Measurements from ENCODE around the gene PLD3. TPM values are rescaled to one million over a fixed set of nuclear protein-coding genes. Genes with fewer than 3 reads are reported as not detected.

The PLD3 gene
- total and polyA plus RNA-seq, 2 experiments from 2014 or later: 181 to 490 TPM

DNA sequence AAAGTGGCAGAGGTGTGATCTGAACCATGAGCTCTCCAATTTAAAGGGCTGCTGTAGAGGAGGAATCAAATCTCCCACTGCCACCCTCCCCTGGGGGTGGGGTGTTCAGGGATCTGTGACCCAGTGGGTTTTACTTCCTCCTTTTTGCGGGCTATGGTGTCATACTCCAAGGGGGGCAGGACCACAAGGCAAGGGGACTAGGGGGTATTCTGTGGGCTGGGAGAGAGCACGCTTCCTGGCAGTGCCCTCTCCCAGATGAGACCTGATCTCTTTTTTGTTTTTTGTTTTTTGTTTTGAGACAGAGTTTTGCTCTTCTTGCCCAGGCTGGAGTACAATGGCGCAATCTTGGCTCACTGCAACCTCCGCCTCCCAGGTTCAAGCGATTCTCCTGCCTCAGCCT, 10.3 kb downstream of the PLD3 start:
- H3K9me3 Mint-ChIP-seq: no peaks in the 10 kb centered on the region
- H2AFZ ChIP-seq: no peak overlapping the region

More for the DNA sequence above, 10.3 kb downstream of the PLD3 start:
- H3K4me1 Mint-ChIP-seq: peaks cover 22% of the 10 kb centered on the region
- Histone ChIP-seq H3K4me3 (no peak overlapping the region), H3K9me2 (ENCODE audit: insufficient read depth) (no peaks in the 10 kb centered on the region), H3K79me2 (replicated peaks; ENCODE audit: insufficient read depth) (no peaks in the 10 kb centered on the region), H3K27ac (ENCODE audit: low read depth) (no peak overlapping the region), H3K4me2 (no peak overlapping the region), H3F3A (replicated peaks; ENCODE audit: low read depth) (no peaks in the 10 kb centered on the region), H3K4me1 (ENCODE audit: insufficient read depth) (no peaks in the 10 kb centered on the region), H4K20me1 (replicated peaks; ENCODE audit: insufficient read depth) (no peaks in the 10 kb centered on the region; the same call in 1 of the 2 replicates), H3K27me3 (ENCODE audit: insufficient read depth) (no peaks in the 10 kb centered on the region), H3K36me3 (ENCODE audit: insufficient read depth) (no peaks in the 10 kb centered on the region)
- H3K36me3 Mint-ChIP-seq (ENCODE audit: low read depth): no peaks in the 10 kb centered on the region
- TF ChIP-seq JUNB (IDR thresholded peaks at IDR 0.05; ENCODE audit: unreplicated experiment): no peak
- no peak for TF ChIP-seq ZNF462 (CRISPR knock-in tag; IDR thresholded peaks at IDR 0.05)
- no peak for TF ChIP-seq POLR2AphosphoS5 (IDR thresholded peaks at IDR 0.05; ENCODE audit: low read depth)
- TF ChIP-seq ZNF114 (CRISPR knock-in tag; IDR thresholded peaks at IDR 0.05): no peak
- TF ChIP-seq, protein P1, sequence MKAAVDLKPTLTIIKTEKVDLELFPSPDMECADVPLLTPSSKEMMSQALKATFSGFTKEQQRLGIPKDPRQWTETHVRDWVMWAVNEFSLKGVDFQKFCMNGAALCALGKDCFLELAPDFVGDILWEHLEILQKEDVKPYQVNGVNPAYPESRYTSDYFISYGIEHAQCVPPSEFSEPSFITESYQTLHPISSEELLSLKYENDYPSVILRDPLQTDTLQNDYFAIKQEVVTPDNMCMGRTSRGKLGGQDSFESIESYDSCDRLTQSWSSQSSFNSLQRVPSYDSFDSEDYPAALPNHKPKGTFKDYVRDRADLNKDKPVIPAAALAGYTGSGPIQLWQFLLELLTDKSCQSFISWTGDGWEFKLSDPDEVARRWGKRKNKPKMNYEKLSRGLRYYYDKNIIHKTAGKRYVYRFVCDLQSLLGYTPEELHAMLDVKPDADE (IDR thresholded peaks at IDR 0.05): no peak
- no peak for TF ChIP-seq CREB1 (CRISPR knock-in tag; IDR thresholded peaks at IDR 0.05; ENCODE audit: low read depth)
- no peak for TF ChIP-seq NANOG (IDR thresholded peaks at IDR 0.05; ENCODE audit: borderline replicate concordance)
- no peak for ATAC-seq
- DNase-seq (ENCODE audit: low spot score): no peak
- no peak overlapping the region for H3K27ac Mint-ChIP-seq
- no peak overlapping the region for H3K4me3 Mint-ChIP-seq
- H3K27me3 Mint-ChIP-seq (ENCODE audit: insufficient read depth, low read depth, poor library complexity): peaks cover 3% of the 10 kb centered on the region
